Measurements from ENCODE around the gene MSLN.

Gene MSLN

GRCh38 chr16:794091-794822 lies 33.7 kb downstream of the MSLN start:
- Histone ChIP-seq H3K4me1 (ENCODE audit: insufficient read depth, poor library complexity, severe bottlenecking) (peaks cover 4% of the 10 kb centered on the region), H3K27me3 (ENCODE audit: insufficient read depth, poor library complexity, severe bottlenecking) (no peaks in the 10 kb centered on the region), H3K36me3 (ENCODE audit: low read depth) (peaks cover 33% of the 10 kb centered on the region), H3K9me3 (ENCODE audit: severe bottlenecking) (no peaks in the 10 kb centered on the region), H3K27ac (ENCODE audit: poor library complexity, severe bottlenecking) (no peak overlapping the region), H3K4me3 (ENCODE audit: severe bottlenecking) (no peak overlapping the region)
- TF ChIP-seq CTCF (IDR thresholded peaks at IDR 0.05; ENCODE audit: poor library complexity, severe bottlenecking) = no peak
- no peak for ATAC-seq (ENCODE audit: low read depth)
- DNase-seq (ENCODE audit: low spot score) = no peak

- Histone ChIP-seq H3K27me3 (ENCODE audit: insufficient read depth, poor library complexity, severe bottlenecking) (peaks cover 7% of the 10 kb centered on the region), H3K4me1 (ENCODE audit: insufficient read depth, poor library complexity, severe bottlenecking) (peaks cover 4% of the 10 kb centered on the region), H3K4me3 (ENCODE audit: severe bottlenecking) (no peak overlapping the region), H3K36me3 (ENCODE audit: low read depth) (peaks cover 26% of the 10 kb centered on the region), H3K9me3 (ENCODE audit: severe bottlenecking) (no peaks in the 10 kb centered on the region), H3K27ac (ENCODE audit: poor library complexity, severe bottlenecking) (no peak overlapping the region)
- DNase-seq (ENCODE audit: low spot score) = no peak
- TF ChIP-seq CTCF (IDR thresholded peaks at IDR 0.05; ENCODE audit: poor library complexity, severe bottlenecking) = no peak
- ATAC-seq (ENCODE audit: low read depth) = no peak
Measured at GRCh38 chr16:794853-795466, 34.4 kb downstream of the MSLN start.

GRCh38 chr16:795580-796229 lies 35.2 kb downstream of the MSLN start:
- no peak for TF ChIP-seq CTCF (IDR thresholded peaks at IDR 0.05; ENCODE audit: poor library complexity, severe bottlenecking)
- ATAC-seq (ENCODE audit: low read depth) (peak; percentile 69), DNase-seq (ENCODE audit: low spot score) (peak; percentile 92)
- Histone ChIP-seq H3K9me3 (ENCODE audit: severe bottlenecking) (no peaks in the 10 kb centered on the region), H3K27ac (ENCODE audit: poor library complexity, severe bottlenecking) (no peak overlapping the region), H3K4me3 (ENCODE audit: severe bottlenecking) (no peak overlapping the region), H3K36me3 (ENCODE audit: low read depth) (peaks cover 19% of the 10 kb centered on the region), H3K4me1 (ENCODE audit: insufficient read depth, poor library complexity, severe bottlenecking) (peaks cover 4% of the 10 kb centered on the region), H3K27me3 (ENCODE audit: insufficient read depth, poor library complexity, severe bottlenecking) (peaks cover 14% of the 10 kb centered on the region)

- H3K27me3 ChIP-seq (ENCODE audit: insufficient read depth, poor library complexity, severe bottlenecking) = peaks cover 22% of the 10 kb centered on the region
- H3K9me3 ChIP-seq (ENCODE audit: severe bottlenecking) = no peaks in the 10 kb centered on the region
- H3K4me1 ChIP-seq (ENCODE audit: insufficient read depth, poor library complexity, severe bottlenecking) = peaks cover 4% of the 10 kb centered on the region
- ATAC-seq (ENCODE audit: low read depth) (no peak), DNase-seq (ENCODE audit: low spot score) (no peak)
- no peak overlapping the region for H3K4me3 ChIP-seq (ENCODE audit: severe bottlenecking)
- peaks cover 13% of the 10 kb centered on the region for H3K36me3 ChIP-seq (ENCODE audit: low read depth)
- no peak overlapping the region for H3K27ac ChIP-seq (ENCODE audit: poor library complexity, severe bottlenecking)
- TF ChIP-seq CTCF (IDR thresholded peaks at IDR 0.05; ENCODE audit: poor library complexity, severe bottlenecking) = no peak
Measured at GRCh38 chr16:796296-797119, 36.0 kb downstream of the MSLN start.
